GM10248 (cell line): Measurements from ENCODE around the gene PKHD1.
"Not testable (repeated sequence)": the region's sequence is repeated elsewhere in the genome, so short reads cannot be mapped to it uniquely, and the experiment has no call there.

Experiments
- CTCF ChIA-PET: fragments of 300-600 bp; sonication (Branson Sonifier 250); formaldehyde crosslinking; extraction: SDS; loops from one replicate; lab custom pipeline; 2021; ENCODE audit warnings: antibody characterized with exemption; lab: Yijun Ruan, JAX
- POLR2A ChIA-PET: fragments of 350-650 bp; sonication (Branson Sonifier 250); formaldehyde crosslinking; extraction: SDS; loops from one replicate; lab custom pipeline; 2020; ENCODE audit warnings: antibody characterized with exemption; lab: Yijun Ruan, JAX
- DNase-seq: peaks from one replicate; pipeline ENCODE4 v3.0.0; 2012; ENCODE audit errors: extremely low spot score
- CTCF ChIP-seq: IDR thresholded peaks from 2 replicates; pipeline ENCODE4 v1.5.1; 2012; ENCODE audit warnings: mild to moderate bottlenecking, low read depth; ENCODE audit errors: extremely low read depth, missing control alignments, control extremely low read depth

PKHD1 gene

GRCh38 chr6:51929934-51930574, 157.4 kb downstream of the PKHD1 start:
- ChIA-PET CTCF (interaction anchor here (1.0 to 2.3 kb wide), 5 partner anchors 16 to 82 kb away, joined by 3 to 9 read pairs (median 3); no protein-coding TSS in a partner anchor), POLR2A (no interaction called here)
- DNase-seq = no peak
- TF ChIP-seq CTCF = peak; percentile 1

- CTCF ChIA-PET = interaction anchor here (1.0 to 3.5 kb wide), 8 partner anchors 14 to 94 kb away, joined by 3 to 19 read pairs (median 4); no protein-coding TSS in a partner anchor
- no peak for TF ChIP-seq CTCF
- POLR2A ChIA-PET = interaction anchor here (0.6 to 1.0 kb wide), 2 partner anchors 15 to 26 kb away, joined by 3 read pairs; no protein-coding TSS in a partner anchor
- peak; percentile 16 for DNase-seq
Observed at GRCh38 chr6:51928320-51928719, 159.1 kb downstream of the PKHD1 start.

- no peak for TF ChIP-seq CTCF
- ChIA-PET CTCF (interaction anchor here (1.2 to 4.5 kb wide), 9 partner anchors 7 to 94 kb away, joined by 4 to 26 read pairs (median 5); no protein-coding TSS in a partner anchor), POLR2A (interaction anchor here (0.7 to 1.0 kb wide), 2 partner anchors 26 to 59 kb away, joined by 3 read pairs; no protein-coding TSS in a partner anchor)
- no peak for DNase-seq
Observed at GRCh38 chr6:51927450-51927849, 160.0 kb downstream of the PKHD1 start.

GRCh38 chr6:51926125-51926524, 161.3 kb downstream of the PKHD1 start:
- DNase-seq = no peak
- ChIA-PET POLR2A (no interaction called here), CTCF (interaction anchor here (1.3 to 4.5 kb wide), 4 partner anchors 9 to 72 kb away, joined by 4 to 26 read pairs (median 18); no protein-coding TSS in a partner anchor)
- no peak for TF ChIP-seq CTCF

- DNase-seq, CTCF ChIA-PET, POLR2A ChIA-PET: not testable (repeated sequence)
Observed at GRCh38 chr6:51922479-51922878, 164.9 kb downstream of the PKHD1 start.

- POLR2A ChIA-PET, DNase-seq, CTCF ChIA-PET: not testable (repeated sequence)
Observed at GRCh38 chr6:51918347-51918746, 169.1 kb downstream of the PKHD1 start.

- no peak for TF ChIP-seq CTCF
- CTCF ChIA-PET = interaction anchor here (1.1 kb wide), 1 partner anchor 13 kb away, joined by 6 read pairs; no protein-coding TSS in a partner anchor
- no peak for DNase-seq
- POLR2A ChIA-PET = no interaction called here
Observed at GRCh38 chr6:51915098-51915497, 172.3 kb downstream of the PKHD1 start.
